HPDE6-E6E7 (cell line): Measurements from ENCODE around the gene PRKCD.
A peak's percentile ranks its signal among the peaks of the same experiment; 100 is the strongest.

Experiments
- DNase-seq: peaks from one replicate; pipeline ENCODE4 v3.0.0; 2011; ENCODE audit warnings: missing footprints; ENCODE audit errors: extremely low spot score

PRKCD gene

DNA sequence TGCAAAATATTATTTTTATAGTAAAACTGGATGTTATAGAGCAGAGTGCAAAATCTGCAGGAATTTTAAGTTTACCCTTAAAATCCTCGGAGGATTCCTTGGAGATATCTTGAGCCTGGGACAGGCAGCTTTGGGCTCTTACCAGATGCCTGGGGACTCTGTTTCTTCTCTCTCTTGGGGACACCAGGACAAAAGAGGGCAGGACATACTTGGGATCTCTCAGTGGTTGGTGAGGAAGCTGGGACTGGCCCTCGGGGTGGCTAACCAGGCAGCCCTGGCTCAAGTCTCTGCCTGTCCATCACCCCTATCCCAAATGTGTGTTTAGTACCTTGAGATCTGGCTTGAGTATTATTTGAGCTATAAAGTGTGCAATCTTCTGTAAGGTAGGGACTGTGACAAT, 56.2 kb downstream of the PRKCD start:
- no peak for DNase-seq

DNA sequence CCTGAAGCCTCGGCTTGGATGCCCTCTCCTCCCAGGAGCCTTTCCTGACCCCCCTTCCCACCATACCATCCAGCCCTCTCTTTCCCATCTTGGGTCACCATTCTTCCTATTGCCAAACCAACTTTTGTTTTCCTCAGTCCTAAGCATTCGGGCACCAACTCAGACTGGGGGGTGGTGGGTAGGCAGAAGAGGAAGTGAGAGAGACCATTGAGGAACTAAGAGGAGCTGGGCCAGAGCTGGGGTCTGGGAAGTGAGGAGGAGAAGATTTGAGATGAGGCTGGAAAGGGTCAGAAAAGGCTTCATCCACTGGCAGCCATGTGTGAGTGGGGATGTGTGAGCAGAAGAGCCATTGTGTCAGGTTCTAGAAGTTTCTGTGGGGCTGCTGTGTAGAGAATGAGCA, 57.1 kb downstream of the PRKCD start:
- DNase-seq = no peak

DNA sequence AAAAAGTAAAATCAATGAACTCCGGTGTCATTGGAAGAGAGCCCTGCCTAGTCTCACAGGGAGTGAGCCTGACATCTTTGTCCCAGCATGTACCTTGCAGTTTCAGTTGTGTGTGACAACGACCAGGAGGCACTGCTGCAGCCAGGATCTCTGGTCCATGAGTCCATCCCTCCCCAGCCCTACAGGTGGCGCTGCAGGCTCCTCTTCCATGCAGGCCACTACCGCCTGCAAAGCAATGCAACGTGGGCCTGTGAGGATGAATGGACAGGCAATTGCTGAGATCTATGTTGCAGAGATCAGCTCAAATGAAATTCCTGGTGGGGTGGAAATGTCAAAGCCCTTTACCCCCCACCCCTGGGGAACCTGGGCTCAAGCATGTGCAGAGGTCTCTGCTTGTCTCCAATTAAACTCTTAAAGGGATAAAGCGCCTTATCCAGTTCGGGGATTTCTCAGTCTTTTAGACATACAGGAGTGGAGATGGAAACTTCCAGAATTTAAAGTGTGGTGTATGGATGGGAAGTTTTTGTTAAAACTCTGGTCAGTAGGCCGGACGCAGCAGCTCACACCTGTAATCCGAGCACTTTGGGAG, 59.0 kb downstream of the PRKCD start:
- peak; percentile 35 for DNase-seq

DNA sequence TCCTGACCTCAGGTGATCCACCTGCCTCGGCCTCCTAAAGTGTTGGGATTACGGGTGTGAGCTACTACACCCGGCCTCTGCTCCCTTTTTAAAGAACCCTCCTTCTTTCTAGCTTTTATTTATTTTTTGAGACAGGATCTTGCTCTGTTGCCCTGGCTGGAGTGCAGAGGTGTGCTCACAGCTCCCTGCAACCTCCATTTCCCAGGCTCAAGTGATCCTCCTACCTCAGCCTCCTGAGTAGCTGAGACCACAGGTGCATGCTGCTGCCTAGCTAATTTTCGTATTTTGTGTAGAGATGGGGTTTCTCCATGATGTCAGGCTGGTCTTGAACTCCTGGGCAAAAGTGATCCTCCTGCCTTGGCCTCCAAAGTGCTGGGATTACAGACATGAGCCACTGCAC, 60.3 kb downstream of the PRKCD start:
- no peak for DNase-seq

DNA sequence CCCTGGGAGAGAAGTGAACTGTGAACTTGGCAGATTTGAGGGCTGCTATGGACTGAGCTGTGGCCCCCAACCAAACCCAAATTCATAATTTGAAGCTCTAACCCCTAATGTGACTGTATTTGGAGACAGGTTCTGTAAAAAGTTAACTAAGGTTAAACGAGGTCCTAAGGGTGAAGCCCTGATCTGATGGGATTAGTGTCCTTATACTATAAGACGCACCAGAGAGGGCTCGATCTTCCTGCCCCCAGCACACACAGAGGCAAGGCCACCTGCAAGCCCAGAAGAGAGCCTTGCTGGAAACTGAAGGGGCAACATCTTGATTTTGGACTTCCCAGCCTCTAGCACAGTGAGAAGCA, 60.8 kb downstream of the PRKCD start:
- no peak for DNase-seq

DNA sequence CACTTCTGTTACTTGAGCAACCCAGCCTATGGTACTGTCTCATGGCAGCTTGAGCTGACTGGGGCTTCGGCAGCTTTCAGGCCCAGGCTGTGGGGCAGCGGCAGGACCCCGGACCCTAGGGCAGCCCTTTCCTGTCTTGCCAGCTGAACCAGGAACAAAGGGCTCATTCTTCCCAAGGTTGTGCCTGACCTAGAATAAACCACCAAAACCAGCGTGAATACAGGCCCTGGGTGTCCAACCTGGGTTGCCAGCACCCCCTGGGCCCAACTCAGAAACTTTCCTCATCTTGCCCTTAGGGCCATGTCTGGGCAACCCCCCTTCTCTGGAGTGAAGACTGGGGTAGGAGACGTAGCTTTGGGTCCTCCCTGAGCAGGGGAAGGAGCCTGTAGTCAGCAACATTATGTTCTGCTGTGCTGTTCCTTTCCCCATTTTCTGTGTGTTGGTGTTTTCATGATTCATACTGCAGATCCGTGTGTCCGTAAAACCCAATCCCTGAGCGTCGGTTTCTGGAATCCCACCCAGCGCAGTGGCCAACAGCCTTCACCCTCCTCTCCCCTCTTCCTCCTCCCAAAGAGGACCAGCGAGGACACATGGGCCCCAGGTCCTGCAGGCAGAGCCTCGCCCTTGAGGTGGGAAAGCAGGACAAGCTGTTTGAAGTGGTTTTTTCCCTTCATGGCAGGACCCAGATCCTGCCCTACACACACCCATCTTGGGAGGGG, 61.3 kb downstream of the PRKCD start:
- DNase-seq = no peak

DNA sequence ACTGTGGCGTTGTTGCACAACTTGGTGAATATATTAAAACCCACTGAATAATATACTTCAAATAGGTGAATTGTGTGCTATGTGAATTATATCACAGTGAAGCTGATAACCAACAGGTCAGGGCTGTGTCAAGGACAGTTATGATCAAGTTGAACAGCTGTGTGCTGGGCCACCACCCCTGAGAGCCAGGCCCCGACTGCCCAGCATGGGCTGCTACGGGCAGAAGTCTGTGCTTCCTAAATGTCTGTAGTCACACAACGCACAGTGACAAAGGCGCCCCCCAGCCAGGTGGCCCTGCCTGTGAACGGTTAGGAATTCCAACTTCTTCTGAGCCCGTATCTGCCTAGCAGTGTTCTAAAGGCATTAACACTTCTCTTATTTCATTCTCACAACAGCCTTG, 62.0 kb downstream of the PRKCD start:
- DNase-seq = no peak

DNA sequence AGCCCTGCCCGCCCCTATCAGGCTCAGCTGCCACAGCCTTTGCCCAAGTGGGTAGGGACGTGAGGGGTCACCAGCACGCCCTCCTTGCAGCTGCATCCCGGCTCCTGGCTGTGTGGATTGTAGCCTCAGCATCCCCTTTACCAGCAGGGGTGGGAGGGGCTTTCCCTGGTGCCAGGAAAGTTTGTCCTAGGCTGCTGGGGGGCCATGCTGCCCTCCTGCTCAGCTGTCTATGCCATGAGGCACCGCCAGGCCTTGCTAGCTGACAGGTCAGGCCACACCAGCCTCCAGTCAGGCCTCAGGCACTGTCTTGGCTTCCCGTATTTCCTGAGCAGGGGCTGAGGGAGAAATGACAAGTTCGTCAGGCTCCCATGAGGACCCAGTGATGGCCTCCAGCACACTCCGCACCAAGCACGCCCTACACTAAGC, 62.5 kb downstream of the PRKCD start:
- DNase-seq = no peak

DNA sequence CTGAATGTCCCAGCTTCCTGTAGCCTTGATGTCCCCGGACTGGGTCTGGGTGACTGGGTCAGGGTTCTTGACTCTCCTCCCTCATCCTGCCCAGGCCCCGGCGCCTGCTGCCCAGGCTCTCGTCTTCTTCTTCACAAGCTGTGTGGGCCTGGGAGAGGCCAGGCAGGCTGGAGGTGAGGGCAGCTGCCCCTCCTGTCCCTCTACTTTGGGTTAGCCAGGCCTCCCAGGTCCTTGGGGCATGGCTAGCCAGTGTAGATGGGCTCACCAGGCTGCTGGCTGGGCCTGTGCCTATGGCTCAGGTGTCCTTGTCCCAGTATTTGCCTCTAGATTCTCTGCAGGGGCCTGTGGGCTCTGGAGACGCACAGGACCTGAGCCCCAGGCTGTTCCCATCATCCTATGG, 63.0 kb downstream of the PRKCD start:
- no peak for DNase-seq

DNA sequence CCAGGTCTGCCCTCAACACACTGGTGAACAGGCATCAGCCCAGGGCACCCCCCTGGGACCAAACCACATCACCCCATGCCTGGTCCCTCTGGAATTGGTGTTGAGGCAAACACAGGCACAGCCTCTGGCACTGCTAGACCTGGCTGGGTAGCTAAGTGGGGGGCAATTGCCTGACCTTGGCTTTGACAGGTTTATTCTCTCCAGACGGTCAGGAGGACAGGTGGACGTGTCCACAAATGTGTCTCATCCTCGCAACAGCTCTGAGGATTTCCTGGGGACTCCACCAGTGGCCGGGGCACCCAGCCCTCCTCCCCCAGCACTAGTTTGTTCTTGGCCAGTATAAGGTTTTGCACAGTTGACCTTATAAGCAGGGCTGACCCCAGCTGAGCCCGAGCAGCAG, 63.5 kb downstream of the PRKCD start:
- DNase-seq = no peak

DNA sequence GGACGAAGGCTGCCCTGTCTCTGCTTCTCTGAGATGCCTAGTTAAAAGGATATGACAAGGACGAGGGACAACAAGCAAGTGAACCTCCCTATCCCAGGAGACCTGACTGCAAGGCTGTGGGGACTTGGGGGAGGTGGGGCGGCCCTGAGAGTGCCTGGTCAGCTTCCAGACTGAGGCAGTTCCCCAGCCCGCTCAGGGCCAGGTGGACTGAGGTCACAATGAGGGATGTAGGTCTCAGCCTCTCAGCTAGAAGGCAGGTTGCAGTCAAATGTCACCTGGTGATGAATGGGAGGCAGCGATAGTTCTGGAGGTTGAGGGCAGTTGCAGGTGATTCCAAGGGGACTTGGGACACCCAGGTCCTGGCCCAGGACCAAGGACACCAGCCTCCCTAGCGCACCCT, 64.2 kb downstream of the PRKCD start:
- DNase-seq = no peak

DNA sequence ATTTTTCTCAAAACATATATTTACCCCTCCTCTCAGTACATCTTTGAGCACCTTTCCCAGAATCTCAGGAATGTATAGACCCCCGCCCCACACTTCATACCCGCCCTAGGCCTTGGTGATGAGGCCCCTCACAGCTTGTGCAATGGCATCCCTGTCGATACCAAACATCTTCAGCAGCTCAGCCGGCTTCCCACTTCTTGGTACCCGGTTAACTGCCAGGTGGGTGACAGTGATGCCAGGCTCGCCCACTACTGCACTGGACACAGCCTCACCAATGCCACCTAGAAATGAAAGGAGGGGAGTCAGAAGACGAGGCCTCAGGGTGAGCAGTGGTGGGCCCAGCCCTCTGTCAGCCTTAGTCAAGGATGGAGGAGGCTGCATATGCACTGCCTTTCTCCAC, 64.6 kb downstream of the PRKCD start:
- DNase-seq = no peak

DNA sequence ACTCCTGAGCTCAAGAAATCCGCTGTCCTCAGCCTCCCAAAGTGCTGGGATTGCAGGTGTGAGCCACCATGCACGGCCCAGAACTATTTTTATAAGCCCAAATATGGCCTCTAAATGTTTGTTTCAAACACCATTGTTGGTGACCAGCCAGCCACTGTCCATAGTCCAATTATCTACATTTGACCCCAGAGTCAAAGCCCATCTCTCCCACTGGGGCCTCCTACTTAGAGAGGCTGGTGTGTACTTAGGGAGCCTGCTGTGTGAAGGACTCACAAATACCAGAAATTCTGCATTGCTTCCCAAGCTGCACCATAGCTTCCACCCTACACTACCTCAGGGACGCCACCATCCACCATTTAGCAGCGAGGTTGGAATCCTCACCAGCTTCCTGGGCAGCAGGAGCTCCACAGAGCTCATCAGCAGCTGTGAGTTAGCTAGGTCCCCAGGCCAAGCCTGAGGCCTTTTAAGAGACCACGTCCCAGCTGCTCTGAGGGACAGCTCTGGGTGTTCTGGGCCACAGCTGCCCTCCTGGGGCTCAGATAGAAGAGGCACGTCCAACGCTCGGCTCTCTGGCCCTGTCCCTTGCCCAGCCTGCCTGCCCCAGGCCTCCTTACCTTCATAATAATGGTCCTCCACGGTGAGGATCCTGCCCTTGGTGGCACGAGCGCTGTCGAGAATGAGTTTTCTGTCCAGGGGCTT, 65.3 kb downstream of the PRKCD start:
- DNase-seq = no peak

DNA sequence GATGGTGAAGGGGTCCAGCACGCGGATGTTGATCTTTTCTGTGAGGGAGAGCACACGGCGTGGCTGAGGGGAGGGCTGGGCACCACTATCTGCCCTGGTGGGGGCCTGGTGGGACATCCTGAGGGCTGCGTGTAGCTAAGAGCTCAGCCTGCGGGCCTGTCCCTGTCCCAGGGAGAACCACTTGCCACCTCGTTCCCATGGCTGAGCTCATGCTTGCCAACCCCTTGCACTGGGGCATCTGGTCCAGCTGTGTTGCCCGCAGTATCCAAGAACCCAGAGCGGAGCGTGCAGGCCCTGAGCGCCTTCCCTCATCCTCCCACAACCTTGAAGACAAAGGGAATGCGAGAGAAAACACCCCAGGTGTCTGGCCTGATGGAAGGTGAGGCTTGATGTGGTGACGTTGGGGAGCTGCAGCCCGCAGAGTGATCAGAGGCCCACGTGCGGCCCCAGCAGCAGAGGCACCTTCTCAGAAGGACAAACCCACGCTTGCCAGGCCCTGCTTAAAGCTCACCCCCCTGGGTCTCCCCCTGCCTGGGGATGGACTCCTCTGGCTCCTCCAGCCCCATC, 65.9 kb downstream of the PRKCD start:
- DNase-seq = no peak

DNA sequence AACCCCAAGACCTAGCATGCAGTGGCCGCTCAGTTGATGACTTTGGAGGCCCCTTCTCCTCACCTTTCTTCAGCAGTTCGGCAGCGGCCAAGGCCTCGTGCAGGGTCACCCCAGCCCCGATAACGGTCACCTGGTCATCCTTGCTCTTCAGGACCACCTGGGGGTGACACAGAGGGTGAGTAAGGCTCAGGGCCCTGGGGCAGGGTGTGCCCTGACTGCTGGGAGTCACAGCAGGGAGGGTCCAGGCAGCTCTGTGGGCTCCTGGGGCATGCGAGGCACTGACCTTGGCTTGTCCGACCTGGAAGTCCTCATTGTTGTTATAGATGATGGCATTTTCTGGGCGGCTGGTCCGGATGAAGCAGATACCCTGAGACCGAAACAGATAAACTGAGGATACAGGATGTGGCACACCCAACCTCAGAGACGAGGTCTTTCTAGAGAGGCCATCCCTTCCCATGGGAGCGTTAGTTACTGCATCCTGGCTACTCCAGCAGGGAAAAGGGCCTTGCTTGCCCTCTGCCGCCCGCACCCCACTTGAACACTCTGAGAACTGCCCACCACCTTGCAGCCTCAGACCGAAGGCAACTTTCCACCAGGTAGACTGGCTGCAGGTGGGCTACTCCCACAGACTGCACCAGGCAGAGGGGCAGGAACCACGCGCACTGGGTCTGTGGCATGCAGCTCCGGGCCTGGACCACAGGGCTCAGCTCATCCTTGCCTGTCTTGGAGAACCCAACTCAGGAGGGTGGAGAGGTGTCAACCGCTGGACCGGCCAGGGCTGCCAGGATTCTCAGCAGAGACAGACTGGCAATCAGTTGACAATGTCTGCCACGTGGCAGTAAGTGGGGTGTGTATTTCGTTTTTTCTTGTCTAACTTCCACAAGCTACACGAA, 67.2 kb downstream of the PRKCD start:
- no peak for DNase-seq

DNA sequence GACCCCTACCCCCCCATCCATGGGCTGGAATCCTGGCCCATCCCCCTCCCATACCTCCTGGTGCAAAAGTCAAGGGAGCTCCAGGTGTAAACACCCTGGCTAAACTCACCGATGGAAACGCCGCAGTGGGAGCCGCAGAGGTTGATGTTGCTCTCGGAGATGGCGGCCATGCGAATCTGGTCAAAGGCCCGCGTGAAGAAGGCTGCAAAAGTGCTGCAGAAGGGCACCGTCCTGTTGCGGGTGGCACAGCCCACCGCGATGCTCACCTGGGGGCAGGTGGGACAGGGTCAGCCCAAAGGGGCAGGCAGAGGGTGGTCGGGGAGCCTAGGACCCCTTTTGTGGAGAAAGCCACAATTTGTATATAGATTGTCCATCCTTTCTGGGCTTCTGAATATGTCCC, 68.2 kb downstream of the PRKCD start:
- DNase-seq = no peak

DNA sequence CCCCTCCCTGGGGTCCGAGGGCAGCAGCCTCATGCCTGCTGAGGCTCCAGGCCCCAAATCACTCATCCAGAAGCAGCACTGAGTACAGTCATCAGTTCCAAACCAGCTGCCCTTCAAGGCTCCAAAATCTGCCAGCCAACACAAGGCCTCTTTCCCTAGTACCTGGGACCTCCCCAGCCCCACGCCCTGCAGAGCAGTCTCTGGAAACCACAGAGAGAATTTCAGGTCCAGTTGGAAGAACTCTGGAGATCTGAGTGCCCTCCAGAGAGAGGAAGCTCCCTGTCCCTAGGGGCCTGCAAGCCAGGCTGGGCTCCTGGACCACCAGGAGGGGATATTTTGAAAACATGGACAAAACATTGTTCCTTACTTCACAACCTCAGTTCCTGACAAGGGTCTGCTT, 68.6 kb downstream of the PRKCD start:
- DNase-seq = no peak

DNA sequence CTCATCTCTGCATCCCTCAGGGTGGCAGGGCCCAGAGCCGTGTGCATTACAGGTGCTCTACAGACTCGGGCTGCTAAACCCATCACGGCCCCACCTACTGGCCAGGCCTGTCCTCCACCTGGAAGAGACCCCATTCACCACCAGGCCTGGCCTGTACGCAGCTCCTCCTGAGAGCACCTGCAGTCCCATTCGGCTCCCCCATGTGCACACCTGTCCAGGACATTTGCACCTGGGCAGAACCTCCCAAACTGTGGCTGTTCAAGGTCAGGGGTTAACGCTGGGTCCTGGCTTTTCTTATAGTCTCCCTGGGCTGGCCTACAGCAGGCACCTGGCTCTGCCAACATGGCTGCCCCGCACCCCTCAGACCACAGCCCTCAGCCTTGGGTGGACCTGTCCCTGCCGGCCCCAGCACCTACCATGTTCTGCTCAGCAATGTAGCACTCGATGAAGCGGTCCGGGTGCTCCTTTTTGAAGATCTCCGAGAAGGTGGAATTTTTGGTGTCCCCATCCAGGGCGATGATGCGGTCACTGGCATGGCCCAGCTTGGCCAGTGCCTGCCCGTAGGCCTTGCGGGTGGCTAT, 69.1 kb downstream of the PRKCD start:
- DNase-seq = no peak

DNA sequence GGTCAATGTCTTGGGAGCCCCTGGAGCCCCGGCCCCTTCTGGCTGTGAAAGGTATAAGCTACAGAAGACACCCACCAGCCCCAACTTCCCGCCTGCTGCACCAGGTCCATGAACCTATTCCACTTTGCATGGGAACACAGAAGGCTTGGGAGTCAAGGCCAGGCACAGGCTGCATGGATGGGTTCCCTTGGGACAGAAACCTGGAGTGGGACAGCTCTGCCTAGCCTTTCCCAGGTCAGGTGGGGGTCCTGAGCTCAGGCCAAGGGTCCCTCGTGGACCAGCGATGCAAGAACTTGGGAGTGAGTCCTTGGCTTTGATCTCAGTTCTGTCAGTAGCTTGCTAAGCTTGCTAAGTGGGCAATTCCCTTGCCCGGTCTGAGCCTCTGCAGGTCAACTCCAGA, 69.8 kb downstream of the PRKCD start:
- DNase-seq = no peak

DNA sequence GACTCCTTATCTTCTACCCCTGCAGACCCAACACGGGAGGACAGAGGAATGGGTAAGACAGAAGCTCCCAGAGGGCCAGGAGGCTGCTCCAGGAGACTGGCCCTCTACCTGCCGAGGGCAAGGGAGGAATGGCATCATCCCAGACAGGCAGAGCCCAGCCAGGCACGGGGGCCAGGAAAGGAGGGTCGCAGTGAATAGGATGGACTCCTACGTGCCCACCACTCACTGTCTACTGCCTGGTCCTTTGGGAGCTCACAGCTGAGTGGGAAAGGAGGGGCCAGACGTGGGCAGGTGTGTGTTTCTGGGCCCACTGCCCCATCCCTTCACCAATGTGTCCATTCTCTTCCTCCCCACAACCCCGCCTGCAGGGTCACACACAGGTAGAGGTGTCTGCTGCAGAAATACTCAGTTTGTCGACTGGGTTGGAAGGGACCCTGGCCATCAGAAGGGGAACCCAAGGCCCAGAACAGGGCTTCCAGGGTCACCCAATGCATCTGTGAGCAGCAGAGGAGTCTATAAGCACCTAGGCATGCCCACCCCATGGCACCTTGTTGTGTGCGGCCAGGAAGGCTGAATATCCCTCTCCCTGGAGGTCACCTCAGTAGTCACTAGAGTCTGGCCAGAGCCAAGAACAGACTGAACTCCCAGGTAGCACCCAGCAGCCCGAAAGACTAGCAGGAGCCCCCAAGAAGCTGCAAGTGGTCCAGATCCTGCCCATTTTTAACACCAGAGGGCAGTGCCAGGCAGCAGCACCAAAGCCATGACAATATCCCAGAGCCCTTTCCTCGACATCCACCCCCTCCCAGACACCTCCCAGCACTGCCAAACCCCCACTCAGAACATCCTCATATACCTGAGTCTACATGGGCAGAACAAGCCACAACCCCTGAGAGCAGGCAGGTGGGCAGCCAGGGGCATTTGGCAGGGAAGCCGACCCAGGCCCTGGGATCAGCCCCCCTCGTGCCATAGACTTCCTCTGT, 70.8 kb downstream of the PRKCD start:
- DNase-seq = no peak
